ENCODE measurements around the gene CEP135.

Gene CEP135

DNA sequence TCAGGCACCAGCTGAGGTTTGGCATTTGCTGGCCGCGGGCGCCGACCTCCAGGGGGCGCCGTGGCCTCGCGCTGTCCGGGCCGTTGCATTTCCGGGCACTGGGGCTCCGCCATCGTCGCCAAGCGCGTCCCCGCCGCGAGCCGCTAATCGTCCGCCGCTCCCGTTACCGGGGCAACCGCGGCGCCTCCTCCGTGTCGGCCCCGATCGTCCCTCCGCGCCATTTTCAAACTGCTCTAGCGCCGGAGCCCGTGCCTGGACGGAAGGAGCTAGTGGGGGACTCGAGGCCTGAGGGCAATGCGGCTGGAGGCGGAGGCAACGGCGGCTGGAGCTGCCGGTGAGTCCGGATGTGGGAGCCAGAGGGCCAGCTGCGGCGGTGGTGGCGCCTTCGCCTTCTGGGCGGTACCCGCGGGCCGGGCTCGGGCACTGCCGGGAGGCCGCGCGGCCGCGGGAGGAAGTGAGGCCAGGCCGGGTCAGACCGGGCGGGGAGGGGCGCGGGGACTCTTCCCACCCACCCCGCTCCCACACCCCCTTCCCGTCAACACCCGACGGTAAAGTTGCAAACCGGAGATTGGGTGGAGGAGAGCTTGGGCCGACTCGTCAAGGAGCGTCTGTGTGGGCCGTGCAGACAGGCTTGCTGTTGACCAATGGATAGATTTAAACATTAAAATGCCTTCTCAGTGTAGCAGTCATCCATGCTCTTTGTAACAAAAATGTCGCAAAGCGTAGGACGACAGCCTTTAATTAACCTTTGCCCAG is at the start of gene CEP135:
TSS of gene CEP135 (plus strand) at position 220 of the 756 bp plus-strand sequence. CDS start 3,186 bp downstream, outside the sequence.
- no peak for TF ChIP-seq ZNF274 (IDR thresholded peaks at IDR 0.05; ENCODE audit: low read depth, low read length)
- H3K4me3 ChIP-seq (ENCODE audit: low read length) = peak within 1 kb of the TSS; percentile 98

- no peak overlapping the region for H3K4me3 ChIP-seq (ENCODE audit: low read length)
- TF ChIP-seq ZNF274 (IDR thresholded peaks at IDR 0.05; ENCODE audit: low read depth, low read length) = no peak
Measured at GRCh38 chr4:55902677-55903076, 46.1 kb upstream of the CEP135 start.

DNA sequence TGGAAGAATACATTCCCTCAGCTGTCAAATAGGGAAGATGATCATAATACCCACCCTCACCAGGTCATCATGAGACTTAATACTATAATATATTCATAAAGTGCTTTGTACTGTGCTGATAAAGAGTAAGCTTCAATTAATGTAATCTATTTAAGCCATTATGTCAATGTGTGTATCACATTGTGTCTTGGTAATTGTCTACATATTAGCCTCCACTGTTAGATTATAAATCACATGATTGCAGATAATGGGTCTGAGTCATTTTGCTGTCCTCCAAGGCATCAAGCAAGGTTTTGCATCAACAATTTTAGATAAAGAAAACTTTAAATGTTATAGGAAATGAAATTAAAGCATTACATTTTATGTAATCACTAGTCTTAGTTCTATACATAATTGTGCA is 45.2 kb upstream of the CEP135 start:
- no peak for TF ChIP-seq ZNF274 (IDR thresholded peaks at IDR 0.05; ENCODE audit: low read depth, low read length)
- no peak overlapping the region for H3K4me3 ChIP-seq (ENCODE audit: low read length)

DNA sequence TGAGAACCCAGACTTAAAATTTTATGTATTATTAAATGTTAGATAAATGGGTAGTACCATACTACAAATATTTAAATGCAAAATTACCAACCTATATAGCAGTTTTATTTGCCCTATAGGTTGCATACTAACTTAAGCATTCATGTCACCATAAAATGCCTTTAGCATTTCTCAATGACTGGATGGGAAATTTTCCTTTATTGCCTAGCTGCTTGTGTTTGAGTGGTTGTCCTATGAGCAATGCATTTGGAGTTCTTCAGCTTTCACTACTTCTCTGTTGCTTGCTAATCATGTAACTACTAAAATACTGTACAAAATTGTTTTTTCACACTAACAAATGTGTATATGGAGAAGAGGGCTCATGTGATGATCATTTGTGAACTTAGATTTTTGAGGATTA is 44.2 kb upstream of the CEP135 start:
- H3K4me3 ChIP-seq (ENCODE audit: low read length) = no peak overlapping the region
- TF ChIP-seq ZNF274 (IDR thresholded peaks at IDR 0.05; ENCODE audit: low read depth, low read length) = no peak

- no peak for TF ChIP-seq ZNF274 (IDR thresholded peaks at IDR 0.05; ENCODE audit: low read depth, low read length)
- H3K4me3 ChIP-seq (ENCODE audit: low read length) = no peak overlapping the region
Measured at GRCh38 chr4:55906323-55906722, 42.4 kb upstream of the CEP135 start.

- H3K4me3 ChIP-seq (ENCODE audit: low read length) = no peak overlapping the region
- no peak for TF ChIP-seq ZNF274 (IDR thresholded peaks at IDR 0.05; ENCODE audit: low read depth, low read length)
Measured at GRCh38 chr4:55906989-55907388, 41.8 kb upstream of the CEP135 start.

DNA sequence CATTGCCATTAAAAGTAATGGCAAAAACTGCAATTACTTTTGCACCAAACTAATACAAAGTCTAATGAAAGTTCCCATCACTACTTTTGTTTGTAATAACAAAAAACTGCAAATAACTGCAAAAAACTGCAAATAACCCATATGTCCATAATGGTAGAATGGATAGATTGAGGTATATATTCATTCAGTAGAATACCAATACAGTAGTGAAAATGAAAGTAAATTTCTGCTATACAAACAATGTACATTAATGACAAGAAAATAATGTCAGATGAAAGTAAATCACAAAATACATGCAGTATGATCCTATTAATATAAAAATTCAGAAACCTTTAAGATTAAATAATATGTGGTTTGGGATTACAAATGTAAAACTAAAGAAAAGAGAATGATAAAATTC is 41.3 kb upstream of the CEP135 start:
- no peak for TF ChIP-seq ZNF274 (IDR thresholded peaks at IDR 0.05; ENCODE audit: low read depth, low read length)
- no peak overlapping the region for H3K4me3 ChIP-seq (ENCODE audit: low read length)

DNA sequence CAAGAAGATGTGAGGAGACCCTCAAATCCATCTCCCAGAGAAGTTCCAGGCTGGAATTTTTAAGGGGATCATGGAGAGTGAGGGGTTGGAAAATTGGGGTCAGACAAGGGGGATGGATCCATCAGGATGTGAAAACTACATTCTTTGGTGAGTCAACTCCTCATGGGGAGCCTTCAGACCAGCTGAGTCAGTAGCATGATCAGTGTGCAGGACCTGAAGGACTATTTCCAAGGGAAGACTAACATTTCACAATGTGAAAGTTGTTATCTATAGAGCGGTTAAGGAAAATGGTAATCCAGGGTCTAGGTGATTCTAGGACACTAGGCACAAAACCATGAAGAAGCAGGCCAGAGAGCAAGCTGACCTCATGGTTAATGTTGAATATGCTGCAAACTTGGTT is 38.6 kb upstream of the CEP135 start:
- no peak for TF ChIP-seq ZNF274 (IDR thresholded peaks at IDR 0.05; ENCODE audit: low read depth, low read length)
- H3K4me3 ChIP-seq (ENCODE audit: low read length) = no peak overlapping the region

GRCh38 chr4:55912249-55912648 is 36.5 kb upstream of the CEP135 start:
- no peak for TF ChIP-seq ZNF274 (IDR thresholded peaks at IDR 0.05; ENCODE audit: low read depth, low read length)
- H3K4me3 ChIP-seq (ENCODE audit: low read length) = no peak overlapping the region

- no peak for TF ChIP-seq ZNF274 (IDR thresholded peaks at IDR 0.05; ENCODE audit: low read depth, low read length)
- no peak overlapping the region for H3K4me3 ChIP-seq (ENCODE audit: low read length)
Measured at GRCh38 chr4:55920571-55920970, 28.2 kb upstream of the CEP135 start.

DNA sequence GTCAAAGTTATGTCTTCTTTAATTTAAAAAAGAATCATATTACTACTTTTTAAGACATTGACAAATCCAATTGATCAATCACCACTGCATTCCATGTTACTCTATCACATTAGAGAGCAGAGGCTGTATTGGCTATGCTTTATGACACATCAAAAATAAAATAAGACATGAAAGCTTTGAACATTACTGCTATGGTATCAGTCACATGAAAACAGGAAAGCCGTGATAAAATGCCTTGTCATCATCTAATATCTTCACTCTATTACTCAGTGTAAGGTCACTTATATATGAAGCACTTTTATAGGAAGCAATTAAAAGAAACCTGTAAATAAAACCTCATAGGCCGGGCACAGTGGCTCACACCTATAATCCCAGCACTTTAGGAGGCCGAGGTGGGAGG is 27.7 kb upstream of the CEP135 start:
- no peak for TF ChIP-seq ZNF274 (IDR thresholded peaks at IDR 0.05; ENCODE audit: low read depth, low read length)
- no peak overlapping the region for H3K4me3 ChIP-seq (ENCODE audit: low read length)

- TF ChIP-seq ZNF274 (IDR thresholded peaks at IDR 0.05; ENCODE audit: low read depth, low read length) = no peak
- H3K4me3 ChIP-seq (ENCODE audit: low read length) = no peak overlapping the region
Measured at GRCh38 chr4:55925241-55925640, 23.5 kb upstream of the CEP135 start.

DNA sequence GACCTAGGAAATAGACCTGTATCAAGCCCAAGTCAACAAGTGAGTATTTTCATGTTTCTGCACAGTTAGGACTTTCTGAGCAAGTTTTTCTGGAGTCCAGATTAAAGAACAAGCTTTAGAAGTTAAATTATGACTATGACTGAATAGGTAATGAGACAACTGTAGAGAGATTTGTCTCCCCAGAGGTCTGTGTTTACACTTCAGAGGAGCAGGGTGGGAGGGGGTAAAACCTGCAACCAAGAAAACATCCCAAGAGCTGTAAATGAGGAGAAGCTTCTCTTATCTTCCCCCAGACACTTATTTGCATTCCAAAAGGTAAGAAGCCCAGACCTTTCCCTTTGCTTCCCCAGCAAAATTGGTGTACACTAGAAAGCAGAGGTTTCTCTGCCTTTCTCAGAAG is 22.1 kb upstream of the CEP135 start:
- TF ChIP-seq ZNF274 (IDR thresholded peaks at IDR 0.05; ENCODE audit: low read depth, low read length) = no peak

GRCh38 chr4:55927803-55928437 is 20.8 kb upstream of the CEP135 start:
- TF ChIP-seq ZNF274 (IDR thresholded peaks at IDR 0.05; ENCODE audit: low read depth, low read length) = no peak
- H3K4me3 ChIP-seq (ENCODE audit: low read length) = no peak overlapping the region

More for the DNA sequence above, 22.1 kb upstream of the CEP135 start:
- no peak overlapping the region for H3K4me3 ChIP-seq (ENCODE audit: low read length)

GRCh38 chr4:55928846-55929245 is 19.9 kb upstream of the CEP135 start:
- H3K4me3 ChIP-seq (ENCODE audit: low read length) = no peak overlapping the region
- TF ChIP-seq ZNF274 (IDR thresholded peaks at IDR 0.05; ENCODE audit: low read depth, low read length) = no peak

All from GM08714 (cell line).